Measurements from ENCODE around the gene RTEL1. TPM values are rescaled to one million over a fixed set of nuclear protein-coding genes. Genes with fewer than 3 reads are reported as not detected.

RTEL1 gene
- total RNA-seq, 3 donors from 2014 or later (not counting 1 experiment from before 2014, with no cell fraction given), result 36.3 to 52.0 (median 40.4) TPM

- ATAC-seq (no peak), DNase-seq (no peak)
- WGBS (ENCODE audit: insufficient coverage), result 98% methylated on average over 37 of the region's 37 CpGs
- H3K9me3 ChIP-seq (ENCODE audit: control insufficient read depth, insufficient read depth, low read length), result no peaks in the 10 kb centered on the region
- Mint-ChIP-seq H3K4me1 (peaks cover 0 to 27% of the 10 kb centered on the region in 2 donors), H3K9me3 (no peaks in the 10 kb centered on the region), H3K36me3 (no peaks in the 10 kb centered on the region), H3K4me3 (no peak overlapping the region), H3K27ac (peak overlapping the region in 1 of 2 donors; percentile 87), H3K27me3 (ENCODE audit: low read depth in 2 of 2) (no peaks in the 10 kb centered on the region)
- no peak overlapping the region for H3K4me3 ChIP-seq (ENCODE audit: low read length)
- peaks cover 34% of the 10 kb centered on the region for H3K4me1 ChIP-seq (ENCODE audit: control insufficient read depth, insufficient read depth, low read length)
- intact Hi-C loops (cut with micrococcal nuclease), result no loop called here
- H3K27ac ChIP-seq (ENCODE audit: low read length), result no peak overlapping the region
- no peaks in the 10 kb centered on the region for H3K27me3 ChIP-seq (ENCODE audit: control insufficient read depth, insufficient read depth, low read length)
- H3K36me3 ChIP-seq (ENCODE audit: control insufficient read depth, insufficient read depth, low read length), result peaks cover 5% of the 10 kb centered on the region
- no peak for TF ChIP-seq CTCF (IDR thresholded peaks at IDR 0.05)
These were observed 36.7 kb downstream of the RTEL1 start for GRCh38 chr20:63694584-63695423.

- no peak for DNase-seq
- intact Hi-C loops (cut with micrococcal nuclease), result no loop called here
- ATAC-seq, result no peak
- no peaks in the 10 kb centered on the region for H3K9me3 Mint-ChIP-seq
- H3K27me3 Mint-ChIP-seq (ENCODE audit: low read depth in 2 of 2), result no peaks in the 10 kb centered on the region
- Histone ChIP-seq H3K4me1 (ENCODE audit: control insufficient read depth, insufficient read depth, low read length) (peaks cover 34% of the 10 kb centered on the region), H3K9me3 (ENCODE audit: control insufficient read depth, insufficient read depth, low read length) (no peaks in the 10 kb centered on the region), H3K4me3 (ENCODE audit: low read length) (no peak overlapping the region), H3K27me3 (ENCODE audit: control insufficient read depth, insufficient read depth, low read length) (no peaks in the 10 kb centered on the region), H3K36me3 (ENCODE audit: control insufficient read depth, insufficient read depth, low read length) (peaks cover 5% of the 10 kb centered on the region), H3K27ac (ENCODE audit: low read length) (no peak overlapping the region)
- H3K36me3 Mint-ChIP-seq, result no peaks in the 10 kb centered on the region
- H3K4me1 Mint-ChIP-seq, result peaks cover 0 to 27% of the 10 kb centered on the region in 2 donors
- 84% methylated on average over 25 of the region's 25 CpGs for WGBS (ENCODE audit: insufficient coverage)
- TF ChIP-seq CTCF (IDR thresholded peaks at IDR 0.05), result no peak
- no peak overlapping the region for H3K27ac Mint-ChIP-seq
- H3K4me3 Mint-ChIP-seq, result no peak overlapping the region
These were observed 37.6 kb downstream of the RTEL1 start for GRCh38 chr20:63695424-63696305.

- Histone ChIP-seq H3K4me3 (ENCODE audit: low read length) (no peak overlapping the region), H3K4me1 (ENCODE audit: control insufficient read depth, insufficient read depth, low read length) (peaks cover 36% of the 10 kb centered on the region), H3K27me3 (ENCODE audit: control insufficient read depth, insufficient read depth, low read length) (no peaks in the 10 kb centered on the region), H3K36me3 (ENCODE audit: control insufficient read depth, insufficient read depth, low read length) (peaks cover 5% of the 10 kb centered on the region), H3K9me3 (ENCODE audit: control insufficient read depth, insufficient read depth, low read length) (no peaks in the 10 kb centered on the region), H3K27ac (ENCODE audit: low read length) (no peak overlapping the region)
- peak in 1 of 2 donors; percentile 59 for DNase-seq
- no peaks in the 10 kb centered on the region for H3K9me3 Mint-ChIP-seq
- no peak for TF ChIP-seq CTCF (IDR thresholded peaks at IDR 0.05)
- no peaks in the 10 kb centered on the region for H3K36me3 Mint-ChIP-seq
- no peak overlapping the region for H3K4me3 Mint-ChIP-seq
- 5% methylated on average over 6 of the region's 6 CpGs for WGBS (ENCODE audit: insufficient coverage)
- H3K27me3 Mint-ChIP-seq (ENCODE audit: low read depth in 2 of 2), result no peaks in the 10 kb centered on the region
- peak; percentile 39 to 57 (median 52) for ATAC-seq
- intact Hi-C loops (cut with micrococcal nuclease), result no loop called here
- no peak overlapping the region for H3K27ac Mint-ChIP-seq
- peaks cover 0 to 27% of the 10 kb centered on the region in 2 donors for H3K4me1 Mint-ChIP-seq
These were observed 38.2 kb downstream of the RTEL1 start for GRCh38 chr20:63696306-63696627.

All from natural killer cell (primary cell).